Spinal cord (tissue), 10 donors: Measurements from ENCODE around the gene ADD2. TPM values are rescaled to one million over a fixed set of nuclear protein-coding genes. Genes with fewer than 3 reads are reported as not detected.
A peak's percentile ranks its signal among the peaks of the same experiment; 100 is the strongest.
"Not testable (repeated sequence)": the region's sequence is repeated elsewhere in the genome, so short reads cannot be mapped to it uniquely, and the experiment has no call there.

Experiments used
- DNase-seq, 6 donors: peaks; one replicate each; pipeline versions ENCODE4 v3.0.0 to v3.0.0-alpha.2; 2013 to 2015; ENCODE audit warnings: low spot score in 6 of 6, low read depth in 4 of 6
- H3K27ac ChIP-seq: one replicate; pipeline ENCODE4 v1.5.1; 2013; ENCODE audit warnings: low read depth, low read length, control low read depth
- H3K27me3 ChIP-seq: one replicate; pipeline ENCODE4 v1.6.1; 2013; ENCODE audit warnings: low read length; ENCODE audit not compliant: control insufficient read depth, insufficient read depth
- H3K36me3 ChIP-seq: one replicate; pipeline ENCODE4 v1.6.1; 2013; ENCODE audit warnings: low read length; ENCODE audit not compliant: control insufficient read depth, insufficient read depth
- H3K4me1 ChIP-seq: one replicate; pipeline ENCODE4 v1.6.1; 2013; ENCODE audit warnings: low read length; ENCODE audit not compliant: control insufficient read depth, insufficient read depth
- H3K4me3 ChIP-seq: one replicate; pipeline ENCODE4 v1.5.1; 2013; ENCODE audit warnings: low read depth, low read length, control low read depth
- H3K9me3 ChIP-seq: one replicate; pipeline ENCODE4 v1.6.1; 2013; ENCODE audit warnings: low read length; ENCODE audit not compliant: control insufficient read depth, insufficient read depth
- WGBS: methylation state at CpG from one replicate; pipeline ENCODE4 v1.1.5; 2013; ENCODE audit warnings: missing lambda C conversion rate; ENCODE audit not compliant: insufficient coverage; 5-methylcytosine and 5-hydroxymethylcytosine counted together
- polyA plus RNA-seq, 2 donors: library from polyadenylated mRNA; unstranded; fragments of 120-200 nt; gene quantifications; one replicate each; pipeline ENCODE4 v1.2.1, GENCODE V29; 2013; ENCODE audit not compliant: insufficient read length in 2 of 2
- total RNA-seq, 2 donors: library from RNA; depleted of rRNA in 1 of 2; stranded (reverse); fragments of 120-200 nt in 1 of 2; fragments of >200 nt in 1 of 2; gene quantifications; one replicate each; pipeline versions ENCODE4 v1.2.3 to v1.2.4, GENCODE V29; 2013 to 2014
- donor health status: healthy.

The ADD2 gene
- total and polyA plus RNA-seq, 4 donors: 22.7 to 122 (median 68.7) TPM

DNA sequence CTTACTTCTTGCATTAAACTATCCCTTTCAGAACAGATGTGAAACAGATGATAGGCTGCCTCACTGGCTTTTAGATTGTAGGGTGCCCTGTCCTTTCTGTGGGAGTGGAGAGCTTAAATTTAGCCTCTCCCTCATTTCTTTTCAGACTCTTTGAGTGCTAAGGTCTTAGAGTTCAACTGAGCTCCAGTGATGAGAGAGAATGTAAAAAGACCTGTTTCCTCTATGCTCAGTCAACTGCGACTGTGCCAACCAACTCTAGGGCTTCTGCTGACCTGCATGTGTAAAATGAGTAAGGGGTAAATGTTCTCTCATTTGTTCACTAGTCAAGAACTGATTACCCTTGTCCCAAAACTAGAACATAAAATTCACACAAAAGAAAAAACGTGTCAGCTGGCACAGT is 109.5 kb downstream of the ADD2 start:
- no CpG with 5 or more reads among the region's 2 CpGs for WGBS
- H3K27me3 ChIP-seq: no peaks in the 10 kb centered on the region
- DNase-seq: no peak

DNA sequence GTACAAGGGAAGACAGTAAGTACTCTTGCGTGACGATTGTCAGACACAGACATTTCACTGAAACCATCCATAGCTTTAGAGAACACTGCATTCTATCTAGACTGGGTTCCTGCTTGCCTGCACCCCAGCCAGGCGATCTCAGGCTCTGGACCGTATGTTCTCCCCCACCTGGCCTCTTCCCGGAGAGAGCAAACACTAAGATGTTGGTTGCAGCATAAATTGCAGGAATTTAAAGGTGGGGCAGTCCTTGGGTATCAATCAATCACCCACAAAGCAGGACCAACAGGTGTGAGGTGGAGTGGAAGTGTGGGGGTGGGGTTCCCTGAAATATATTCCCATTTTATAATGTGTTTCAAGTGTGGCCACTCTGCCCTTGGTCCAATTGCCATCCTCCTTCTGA is 110.8 kb downstream of the ADD2 start:
- no peak for DNase-seq
- no peaks in the 10 kb centered on the region for H3K4me1 ChIP-seq
- WGBS: 88% methylated on average over 3 of the region's 5 CpGs
- no peak overlapping the region for H3K4me3 ChIP-seq
- no peaks in the 10 kb centered on the region for H3K9me3 ChIP-seq
- H3K27ac ChIP-seq: no peak overlapping the region
- H3K27me3 ChIP-seq: no peaks in the 10 kb centered on the region
- H3K36me3 ChIP-seq: no peaks in the 10 kb centered on the region

More for the DNA sequence above, 109.5 kb downstream of the ADD2 start:
- Histone ChIP-seq H3K4me1 (no peaks in the 10 kb centered on the region), H3K4me3 (no peak overlapping the region), H3K9me3 (no peaks in the 10 kb centered on the region), H3K27ac (no peak overlapping the region), H3K36me3 (peaks cover 8% of the 10 kb centered on the region)

DNA sequence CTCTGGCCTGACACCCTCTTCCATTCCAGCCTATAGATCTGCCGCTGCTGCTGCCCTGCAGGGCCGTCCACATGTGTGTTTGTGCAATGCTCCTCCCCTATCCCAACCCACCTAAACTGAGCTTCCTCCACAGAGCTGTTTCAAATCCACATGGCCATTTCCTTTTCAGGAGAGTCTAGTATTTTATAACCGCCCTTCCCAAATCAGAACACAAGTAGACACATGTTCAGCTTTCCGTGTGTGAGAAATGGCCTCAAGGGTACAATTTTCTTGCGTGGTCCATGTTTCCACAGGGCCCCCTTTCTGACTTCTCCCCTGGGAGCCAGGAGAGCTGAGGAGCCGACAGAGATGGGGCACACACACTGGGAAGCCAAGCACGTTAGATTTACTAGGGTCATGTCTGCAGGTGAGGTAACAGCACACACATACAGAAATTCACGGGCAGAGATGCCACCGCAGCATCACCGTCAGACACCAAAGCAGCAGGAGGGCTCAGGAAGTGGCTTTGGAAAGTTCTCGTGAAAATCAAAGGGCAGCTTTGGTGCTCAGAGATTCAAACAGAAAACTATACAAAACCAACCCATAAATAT is 111.5 kb downstream of the ADD2 start:
- Histone ChIP-seq H3K36me3 (no peaks in the 10 kb centered on the region), H3K27ac (no peak overlapping the region), H3K27me3 (no peaks in the 10 kb centered on the region), H3K9me3 (no peaks in the 10 kb centered on the region), H3K4me1 (no peaks in the 10 kb centered on the region), H3K4me3 (no peak overlapping the region)
- DNase-seq: no peak
- WGBS: 51% methylated on average over 6 of the region's 11 CpGs

DNA sequence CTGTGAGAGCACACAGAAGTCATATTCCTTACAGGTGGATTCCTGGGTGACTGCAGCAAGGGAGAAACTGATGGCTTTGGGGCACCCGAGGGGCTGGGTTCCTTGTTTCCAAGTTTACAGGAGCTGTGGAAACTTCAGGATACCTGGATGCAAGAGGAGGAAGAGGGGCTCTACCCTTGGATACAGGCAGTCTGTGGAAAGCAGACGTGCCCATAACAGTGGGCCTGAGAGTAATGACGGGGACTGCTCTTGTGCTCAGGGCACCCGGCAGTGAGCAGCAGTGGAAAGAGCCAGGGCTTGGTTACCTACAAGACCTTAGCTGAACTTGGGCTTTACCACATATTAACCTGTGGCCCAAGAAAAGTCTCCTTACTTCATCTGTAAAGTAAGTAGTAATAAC is 112.2 kb downstream of the ADD2 start:
- H3K4me1 ChIP-seq: no peaks in the 10 kb centered on the region
- no peak for DNase-seq
- H3K4me3 ChIP-seq: no peak overlapping the region
- H3K27me3 ChIP-seq: no peaks in the 10 kb centered on the region
- H3K9me3 ChIP-seq: no peaks in the 10 kb centered on the region
- no peaks in the 10 kb centered on the region for H3K36me3 ChIP-seq
- WGBS: 69% methylated on average over 3 of the region's 4 CpGs
- no peak overlapping the region for H3K27ac ChIP-seq

- H3K36me3 ChIP-seq, H3K4me3 ChIP-seq, H3K27me3 ChIP-seq, H3K9me3 ChIP-seq, H3K27ac ChIP-seq, H3K4me1 ChIP-seq: not testable (repeated sequence)
- WGBS: 40% methylated on average over 1 of the region's 6 CpGs
- peak in 4 of 6 donors; percentile 24 to 79 (median 50) for DNase-seq
Measured at GRCh38 chr2:70655211-70655610, 112.8 kb downstream of the ADD2 start.

GRCh38 chr2:70651727-70652126 is 116.3 kb downstream of the ADD2 start:
- H3K27me3 ChIP-seq: no peaks in the 10 kb centered on the region
- H3K27ac ChIP-seq: no peak overlapping the region
- no peaks in the 10 kb centered on the region for H3K4me1 ChIP-seq
- WGBS: no CpG with 5 or more reads among the region's 2 CpGs
- no peak overlapping the region for H3K4me3 ChIP-seq
- H3K36me3 ChIP-seq: no peaks in the 10 kb centered on the region
- DNase-seq: no peak
- no peaks in the 10 kb centered on the region for H3K9me3 ChIP-seq

DNA sequence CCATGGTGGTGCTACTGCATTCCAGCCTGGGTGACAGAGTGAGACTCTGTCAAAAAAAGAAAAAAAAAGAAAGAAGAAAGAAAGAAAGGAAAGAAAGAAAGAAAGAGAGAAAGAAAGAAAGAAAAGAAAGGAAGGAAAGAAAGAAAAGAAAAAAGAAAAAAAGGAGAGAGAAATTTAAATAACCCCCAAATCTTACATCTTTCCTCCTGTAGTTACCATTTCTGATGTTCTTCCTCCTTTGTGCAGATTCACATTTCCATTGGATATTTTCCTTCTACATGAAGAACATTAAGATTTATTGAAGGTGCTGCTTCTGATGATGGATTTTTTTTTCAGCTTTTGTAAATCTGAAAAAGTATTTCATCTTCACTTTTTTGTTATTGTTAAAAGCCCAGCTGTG is 117.0 kb downstream of the ADD2 start:
- no peak overlapping the region for H3K27ac ChIP-seq

DNA sequence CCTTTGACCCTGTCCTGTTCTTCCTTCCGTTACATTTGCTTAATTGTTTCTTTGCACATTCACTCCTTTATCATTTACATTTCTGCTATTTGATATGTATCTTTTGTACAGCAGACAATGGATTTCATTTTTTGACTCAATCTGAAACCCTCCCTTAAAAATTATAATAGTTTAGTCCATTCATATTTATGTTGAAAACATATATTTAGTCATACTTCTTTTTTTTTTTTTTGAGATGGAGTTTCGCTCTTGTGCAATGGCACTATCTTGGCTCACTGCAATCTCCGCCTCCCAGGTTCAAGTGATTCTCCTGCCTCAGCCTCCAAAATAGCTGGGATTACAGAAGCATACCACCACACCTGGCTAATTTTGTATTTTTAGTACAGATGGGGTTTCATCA is 119.0 kb downstream of the ADD2 start:
- no peak overlapping the region for H3K27ac ChIP-seq
- no CpG with 5 or more reads among the region's 3 CpGs for WGBS
- H3K36me3 ChIP-seq: no peaks in the 10 kb centered on the region
- no peaks in the 10 kb centered on the region for H3K4me1 ChIP-seq
- H3K27me3 ChIP-seq: no peaks in the 10 kb centered on the region
- no peak for DNase-seq
- no peaks in the 10 kb centered on the region for H3K9me3 ChIP-seq
- no peak overlapping the region for H3K4me3 ChIP-seq

More for the DNA sequence above, 117.0 kb downstream of the ADD2 start:
- Histone ChIP-seq H3K9me3 (no peaks in the 10 kb centered on the region), H3K27me3 (no peaks in the 10 kb centered on the region), H3K36me3 (no peaks in the 10 kb centered on the region), H3K4me3 (no peak overlapping the region), H3K4me1 (no peaks in the 10 kb centered on the region)
- DNase-seq: no peak

- peak; percentile 24 to 96 (median 70) for DNase-seq
- H3K4me1 ChIP-seq: no peaks in the 10 kb centered on the region
- no peak overlapping the region for H3K4me3 ChIP-seq
- H3K36me3 ChIP-seq: no peaks in the 10 kb centered on the region
- no peaks in the 10 kb centered on the region for H3K27me3 ChIP-seq
- WGBS: 0% methylated on average over 6 of the region's 9 CpGs
- no peak overlapping the region for H3K27ac ChIP-seq
- H3K9me3 ChIP-seq: no peaks in the 10 kb centered on the region
Measured at GRCh38 chr2:70647873-70648481, 120.0 kb downstream of the ADD2 start.

- no peaks in the 10 kb centered on the region for H3K36me3 ChIP-seq
- no peaks in the 10 kb centered on the region for H3K4me1 ChIP-seq
- no peak overlapping the region for H3K4me3 ChIP-seq
- no peak overlapping the region for H3K27ac ChIP-seq
- H3K9me3 ChIP-seq: no peaks in the 10 kb centered on the region
- H3K27me3 ChIP-seq: no peaks in the 10 kb centered on the region
- DNase-seq: no peak
- 46% methylated on average over 4 of the region's 5 CpGs for WGBS
Measured at GRCh38 chr2:70646420-70646818, 121.6 kb downstream of the ADD2 start.
